Activated gamma-delta T cell treated with Interleukin-2 at 50 U/mL for 16 hours (primary cell): Measurements from ENCODE around the gene POU6F1.

ENCODE experiments used
- DNase-seq: peaks from one replicate; pipeline ENCODE4 v3.0.0-alpha.2; 2020

POU6F1 gene

GRCh38 chr12:51152953-51153352 is 64.9 kb downstream of the POU6F1 start:
- DNase-seq: no peak

- no peak for DNase-seq
These were observed 67.1 kb downstream of the POU6F1 start for GRCh38 chr12:51150777-51151176.

GRCh38 chr12:51147309-51147708 is 70.6 kb downstream of the POU6F1 start:
- no peak for DNase-seq

- no peak for DNase-seq
These were observed 78.5 kb downstream of the POU6F1 start for GRCh38 chr12:51139292-51139844.
